CD14-positive monocyte (primary cell): ENCODE results near the gene CDC25C. TPM values are rescaled to one million over a fixed set of nuclear protein-coding genes. Genes with fewer than 3 reads are reported as not detected.

Experiments
- DNase-seq, 3 donors: peaks; one replicate each; pipeline ENCODE4 v3.0.0-alpha.2; 2011 to 2022
- H2AFZ ChIP-seq: 2 replicates; pipeline ENCODE4 v1.6.0; 2012; ENCODE audit warnings: mild to moderate bottlenecking, low read depth, low read length, inconsistent platforms; ENCODE audit not compliant: insufficient read depth, poor library complexity, severe bottlenecking
- H3K27ac ChIP-seq, 2 donors: 1 replicate in 1 of 2; 2 replicates in 1 of 2; pipeline ENCODE4 v1.5.1; 2012 to 2013; ENCODE audit warnings: low read length in 2 of 2, control low read depth in 1 of 2, inconsistent platforms in 1 of 2, low read depth in 1 of 2, mild to moderate bottlenecking in 1 of 2
- H3K27me3 ChIP-seq, 2 donors: one replicate each; pipeline versions ENCODE4 v1.6.0 to v1.6.1; 2011 to 2013; ENCODE audit warnings: low read length in 2 of 2; ENCODE audit not compliant: control insufficient read depth in 2 of 2, insufficient read depth in 2 of 2
- H3K36me3 ChIP-seq, 2 donors: replicated peaks in 1 of 2; 1 replicate in 1 of 2; 2 replicates in 1 of 2; pipeline versions ENCODE4 v1.5.1 to v1.6.1; 2012 to 2013; ENCODE audit warnings: low read length in 2 of 2, control low read depth in 1 of 2, inconsistent platforms in 1 of 2, mild to moderate bottlenecking in 1 of 2; ENCODE audit not compliant: insufficient read depth in 2 of 2, control insufficient read depth in 1 of 2
- H3K4me1 ChIP-seq, 2 donors: 1 replicate in 1 of 2; 2 replicates in 1 of 2; pipeline versions ENCODE4 v1.5.1 to v1.6.1; 2012 to 2013; ENCODE audit warnings: low read length in 2 of 2, control low read depth in 1 of 2, inconsistent platforms in 1 of 2, mild to moderate bottlenecking in 1 of 2, moderate library complexity in 1 of 2; ENCODE audit not compliant: insufficient read depth in 2 of 2, control insufficient read depth in 1 of 2
- H3K4me2 ChIP-seq: replicated peaks from 2 replicates; pipeline ENCODE3; 2012; ENCODE audit warnings: low read length, moderate library complexity, mild to moderate bottlenecking; ENCODE audit not compliant: poor library complexity, severe bottlenecking; ENCODE audit errors: extremely low read depth
- H3K4me3 ChIP-seq, 3 experiments: fragments of 200-600 bp in 1 of 3; sonication (generic) in 1 of 3; replicated peaks in 1 of 3; 1 replicate in 2 of 3; 2 replicates in 1 of 3; pipeline ENCODE4 v1.5.1; 2011 to 2013; ENCODE audit warnings: low read length in 3 of 3, mild to moderate bottlenecking in 3 of 3, control low read depth in 2 of 3, low read depth in 2 of 3, inconsistent platforms in 1 of 3, moderate library complexity in 1 of 3
- H3K79me2 ChIP-seq: 2 replicates; pipeline ENCODE4 v1.6.0; 2012; ENCODE audit warnings: mild to moderate bottlenecking, control low read depth, inconsistent platforms, low read length, moderate library complexity; ENCODE audit not compliant: insufficient read depth
- H3K9ac ChIP-seq: 2 replicates; pipeline ENCODE4 v1.6.0; 2017; ENCODE audit warnings: low read length, mild to moderate bottlenecking; ENCODE audit not compliant: insufficient read depth, poor library complexity, severe bottlenecking
- H3K9me3 ChIP-seq, 2 donors: replicated peaks in 1 of 2; 1 replicate in 1 of 2; 2 replicates in 1 of 2; pipeline versions ENCODE4 v1.5.1 to v1.6.1; 2012 to 2013; ENCODE audit warnings: low read length in 2 of 2, control low read depth in 1 of 2; ENCODE audit not compliant: control insufficient read depth in 1 of 2, insufficient read depth in 1 of 2
- H4K20me1 ChIP-seq: 2 replicates; pipeline ENCODE4 v1.6.0; 2012; ENCODE audit warnings: mild to moderate bottlenecking, low read length, control low read depth, moderate library complexity; ENCODE audit not compliant: insufficient read depth
- H3K27ac Mint-ChIP-seq, 7 donors: one replicate each; pipeline ENCODE4 v1.8.0; 2020; ENCODE audit warnings: mild to moderate bottlenecking in 7 of 7, mixed read lengths in 7 of 7, moderate library complexity in 6 of 7, inconsistent platforms in 2 of 7
- H3K27me3 Mint-ChIP-seq, 3 donors: one replicate each; pipeline ENCODE4 v1.8.0; 2021 to 2022; ENCODE audit warnings: low read depth in 3 of 3, mild to moderate bottlenecking in 3 of 3, mixed read lengths in 3 of 3, moderate library complexity in 3 of 3, inconsistent platforms in 1 of 3
- H3K36me3 Mint-ChIP-seq, 2 donors: one replicate each; pipeline ENCODE4 v1.8.0; 2020; ENCODE audit warnings: mixed read lengths in 2 of 2, inconsistent platforms in 1 of 2, mild to moderate bottlenecking in 1 of 2
- H3K4me1 Mint-ChIP-seq: one replicate; pipeline ENCODE4 v1.8.0; 2020; ENCODE audit warnings: mild to moderate bottlenecking, mixed read lengths
- H3K4me3 Mint-ChIP-seq, 2 donors: one replicate each; pipeline ENCODE4 v1.8.0; 2020; ENCODE audit warnings: mild to moderate bottlenecking in 2 of 2, mixed read lengths in 2 of 2, moderate library complexity in 1 of 2
- H3K9me3 Mint-ChIP-seq, 7 donors: one replicate each; pipeline ENCODE4 v1.8.0; 2020 to 2022; ENCODE audit warnings: mixed read lengths in 7 of 7, mild to moderate bottlenecking in 6 of 7, moderate library complexity in 6 of 7, inconsistent platforms in 2 of 7
- CTCF ChIP-seq: fragments of 200-600 bp; IDR thresholded peaks from one replicate; pipeline ENCODE4 v1.8.0; 2022; ENCODE audit warnings: antibody characterized with exemption, mild to moderate bottlenecking
- WGBS: methylation state at CpG from one replicate; pipeline ENCODE4 v1.1.5; 2013; ENCODE audit warnings: missing lambda C conversion rate; ENCODE audit not compliant: insufficient coverage; 5-methylcytosine and 5-hydroxymethylcytosine counted together
- intact Hi-C, 2 donors: fragments of 100-400 bp; cut with micrococcal nuclease; formaldehyde crosslinking; loops; one replicate each; pipeline versions ENCODE4 v1.15.0 to v1.15.1; 2023
- polyA plus RNA-seq, 3 donors: library from polyadenylated mRNA; depleted of rRNA in 1 of 3; unstranded in 2 of 3; stranded (reverse) in 1 of 3; fragments of 300-500 nt in 2 of 3; fragments of >200 nt in 1 of 3; fragmentation: Illumina TruSeq in 2 of 3; gene quantifications; 1 replicate in 2 of 3; 2 replicates in 1 of 3; pipeline ENCODE4 v1.2.3, GENCODE V29; 2012 to 2021

The CDC25C gene
- polyA plus RNA-seq, 3 donors: not detected

- Mint-ChIP-seq H3K9me3 (peaks cover 4 to 13% (median 8%) of the 10 kb centered on the region in 7 donors), H3K36me3 (peaks cover 36 to 47% of the 10 kb centered on the region in 2 donors), H3K4me1 (peaks cover 33% of the 10 kb centered on the region), H3K27ac (peak overlapping the region in 3 of 7 donors; percentile 22 to 81 (median 56)), H3K4me3 (no peak overlapping the region), H3K27me3 (no peaks in the 10 kb centered on the region)
- Histone ChIP-seq H3K27me3 (no peaks in the 10 kb centered on the region), H3K9me3 (peaks cover 0 to 6% of the 10 kb centered on the region in 2 donors), H3K79me2 (peaks cover 40% of the 10 kb centered on the region), H3K4me2 (no peak overlapping the region), H3K27ac (no peak overlapping the region), H3K36me3 (peaks cover 37 to 40% of the 10 kb centered on the region in 2 donors), H3K4me1 (peaks cover 20 to 21% of the 10 kb centered on the region in 2 donors), H3K9ac (no peak overlapping the region), H3K4me3 (no peak overlapping the region), H2AFZ (no peak overlapping the region), H4K20me1 (peaks cover 44% of the 10 kb centered on the region)
- no peak for DNase-seq
- intact Hi-C loops: loop anchor here in 1 of 2 donors (5.0 kb wide), 1 partner anchor 192 kb away; the partner anchor contains the start of gene ETF1
- no peak for TF ChIP-seq CTCF
These were observed 18.9 kb upstream of the CDC25C start for GRCh38 chr5:138350563-138350890.

GRCh38 chr5:138349852-138350562 lies 18.4 kb upstream of the CDC25C start:
- Mint-ChIP-seq H3K4me1 (peaks cover 28% of the 10 kb centered on the region), H3K27me3 (no peaks in the 10 kb centered on the region), H3K9me3 (peaks cover 4 to 13% (median 8%) of the 10 kb centered on the region in 7 donors), H3K27ac (peak overlapping the region in 5 of 7 donors; percentile 20 to 81 (median 56)), H3K36me3 (peaks cover 41 to 50% of the 10 kb centered on the region in 2 donors), H3K4me3 (no peak overlapping the region)
- no peak overlapping the region for H3K27ac ChIP-seq
- H3K9me3 ChIP-seq: peaks cover 0 to 6% of the 10 kb centered on the region in 2 donors
- no peak overlapping the region for H3K4me2 ChIP-seq
- no peak overlapping the region for H2AFZ ChIP-seq
- H3K27me3 ChIP-seq: no peaks in the 10 kb centered on the region
- no peak overlapping the region for H3K4me3 ChIP-seq
- no peak for TF ChIP-seq CTCF
- H3K9ac ChIP-seq: no peak overlapping the region
- H3K4me1 ChIP-seq: peaks cover 15 to 16% of the 10 kb centered on the region in 2 donors
- H3K36me3 ChIP-seq: peaks cover 43 to 46% of the 10 kb centered on the region in 2 donors
- H3K79me2 ChIP-seq: peaks cover 35% of the 10 kb centered on the region
- intact Hi-C loops: loop anchor here in 1 of 2 donors (5.0 kb wide), 1 partner anchor 192 kb away; the partner anchor contains the start of gene ETF1
- H4K20me1 ChIP-seq: peaks cover 44% of the 10 kb centered on the region
- DNase-seq: no peak
- 75% methylated on average over 1 of the region's 1 CpG for WGBS
